ES-I3 (cell line): ENCODE measurements around the gene THADA.

ENCODE experiments used
- H3K36me3 ChIP-seq: 2 replicates; pipeline ENCODE4 v1.6.1; 2013; ENCODE audit warnings: mild to moderate bottlenecking, low read length, control low read depth, moderate library complexity; ENCODE audit not compliant: insufficient read depth
- H3K4me1 ChIP-seq: 2 replicates; pipeline ENCODE4 v1.6.1; 2013; ENCODE audit warnings: mild to moderate bottlenecking, control low read depth, low read length; ENCODE audit not compliant: insufficient read depth
- H3K9ac ChIP-seq: 2 replicates; pipeline ENCODE4 v1.6.1; 2013; ENCODE audit warnings: low read depth, mild to moderate bottlenecking, low read length, moderate library complexity
- H3K9me3 ChIP-seq: 2 replicates; pipeline ENCODE4 v1.6.1; 2013; ENCODE audit warnings: mild to moderate bottlenecking, low read length, moderate library complexity; ENCODE audit not compliant: control insufficient read depth, insufficient read depth

The THADA gene

GRCh38 chr2:43414033-43414432, 181.8 kb downstream of the THADA start:
- Histone ChIP-seq H3K9ac (no peak overlapping the region), H3K9me3 (no peaks in the 10 kb centered on the region), H3K36me3 (no peaks in the 10 kb centered on the region), H3K4me1 (no peaks in the 10 kb centered on the region; the same call in 1 of the 2 replicates)

DNA sequence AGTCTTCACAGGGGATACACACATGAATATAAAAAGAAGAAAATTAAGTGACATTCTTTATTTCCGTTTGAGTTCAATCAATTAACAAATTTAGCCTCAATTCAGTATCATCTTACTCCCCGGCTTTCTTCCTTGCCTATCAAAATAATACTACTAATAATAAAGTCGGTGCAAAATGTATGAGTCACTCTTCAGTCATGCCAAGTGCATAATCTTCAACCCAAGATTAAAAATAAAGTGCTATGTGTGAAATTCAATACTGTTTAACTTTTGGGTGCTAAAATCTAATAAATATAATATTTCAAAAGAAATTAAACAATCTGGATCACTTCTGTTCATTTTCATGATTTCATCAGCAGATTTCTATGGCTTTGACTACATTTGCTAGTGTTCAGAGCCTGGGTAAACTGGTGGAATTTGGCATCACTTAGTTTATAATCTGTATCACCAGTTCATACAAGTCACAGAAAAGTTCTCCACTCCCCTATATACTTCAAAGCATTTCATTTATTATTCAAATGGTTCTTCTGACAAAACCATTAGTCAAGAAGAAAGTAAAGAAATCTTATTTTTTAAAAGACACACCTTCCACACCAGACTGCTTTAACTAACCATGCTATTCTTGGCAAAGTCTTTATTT, 183.6 kb downstream of the THADA start:
- Histone ChIP-seq H3K9ac (no peak overlapping the region), H3K36me3 (no peaks in the 10 kb centered on the region), H3K4me1 (no peaks in the 10 kb centered on the region; the same call in 1 of the 2 replicates), H3K9me3 (no peaks in the 10 kb centered on the region)

GRCh38 chr2:43410055-43410604, 185.7 kb downstream of the THADA start:
- H3K36me3 ChIP-seq, result no peaks in the 10 kb centered on the region
- H3K9me3 ChIP-seq, result no peaks in the 10 kb centered on the region
- H3K4me1 ChIP-seq, result no peaks in the 10 kb centered on the region; the same call in 1 of the 2 replicates
- H3K9ac ChIP-seq, result no peak overlapping the region

DNA sequence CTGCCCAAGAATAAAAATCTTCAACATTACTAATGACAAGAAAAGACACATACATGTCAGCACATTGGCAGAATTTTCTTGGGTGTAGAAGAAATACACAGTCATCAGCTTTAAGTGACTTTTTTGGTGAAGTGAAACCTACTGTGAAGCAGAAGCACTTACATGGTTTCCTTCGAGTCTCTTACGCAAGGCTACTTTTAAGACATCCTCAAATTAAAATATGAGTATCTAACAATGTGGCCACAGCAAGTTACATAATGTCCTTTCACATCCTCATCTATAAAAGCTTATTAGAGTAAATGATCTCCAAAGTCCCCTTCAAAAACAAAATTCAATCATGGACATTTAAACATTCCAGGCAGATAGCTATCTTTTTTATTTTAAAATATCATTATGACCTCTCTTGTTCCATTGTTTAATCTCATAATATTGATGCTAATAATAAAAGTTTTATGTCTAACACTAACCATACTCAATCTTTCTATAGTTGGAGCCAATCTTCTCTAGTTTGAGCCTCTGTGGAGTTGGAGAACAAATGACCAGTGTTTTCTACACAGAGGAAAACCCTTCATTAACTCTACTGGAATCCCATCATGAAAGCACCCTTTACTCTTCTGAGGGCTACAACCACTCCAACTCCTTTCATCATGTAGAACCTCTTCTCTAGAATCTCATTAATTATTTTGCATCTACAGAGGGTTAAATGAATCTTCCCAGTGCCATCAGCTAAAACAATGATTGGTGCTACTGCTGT, 187.3 kb downstream of the THADA start:
- H3K9ac ChIP-seq, result no peak overlapping the region
- H3K9me3 ChIP-seq, result no peaks in the 10 kb centered on the region
- H3K4me1 ChIP-seq, result peaks cover under 1% of the 10 kb centered on the region
- H3K36me3 ChIP-seq, result no peaks in the 10 kb centered on the region

DNA sequence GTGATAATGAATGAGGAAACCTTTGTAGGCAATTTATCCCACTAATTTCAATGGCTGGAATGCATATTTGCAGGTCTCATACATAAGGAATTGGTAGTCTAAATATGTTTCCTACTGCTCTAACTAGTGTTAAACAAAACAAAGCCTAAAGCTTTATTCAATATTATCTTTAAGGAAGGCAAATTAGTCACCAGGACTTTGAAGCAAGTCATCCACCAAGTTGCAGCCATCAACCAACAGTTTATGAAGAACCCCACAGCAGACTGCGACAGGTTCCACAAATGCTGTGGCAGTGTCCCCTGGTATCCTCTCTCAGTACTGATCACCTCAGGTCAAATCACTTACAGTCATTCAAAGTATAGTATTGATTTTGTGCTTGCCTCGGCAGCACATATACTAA, 187.9 kb downstream of the THADA start:
- H3K4me1 ChIP-seq, result peaks cover 7% of the 10 kb centered on the region
- H3K9me3 ChIP-seq, result no peaks in the 10 kb centered on the region
- H3K9ac ChIP-seq, result no peak overlapping the region
- H3K36me3 ChIP-seq, result no peaks in the 10 kb centered on the region

GRCh38 chr2:43406651-43407279, 189.1 kb downstream of the THADA start:
- Histone ChIP-seq H3K9ac (no peak overlapping the region), H3K9me3 (no peaks in the 10 kb centered on the region), H3K4me1 (peaks cover 16% of the 10 kb centered on the region), H3K36me3 (no peaks in the 10 kb centered on the region)

DNA sequence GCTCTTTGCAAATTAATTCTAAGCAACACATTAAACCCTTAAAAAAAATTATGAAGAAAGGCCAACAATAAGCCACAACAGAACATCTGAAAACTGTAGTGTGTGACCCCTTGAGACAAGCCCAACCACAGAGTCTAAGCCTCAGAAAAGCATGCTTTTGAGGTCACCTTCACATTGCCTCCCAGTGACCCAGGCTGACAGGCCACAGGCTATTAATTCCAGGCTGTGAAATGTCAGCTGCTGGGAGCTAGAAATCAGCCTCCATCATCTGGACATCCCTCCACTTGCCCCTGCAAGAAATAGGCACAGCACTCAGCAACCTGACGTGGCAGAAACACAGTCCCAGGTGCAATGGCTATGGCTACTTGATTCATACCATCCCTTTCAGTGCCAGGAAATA, 190.0 kb downstream of the THADA start:
- Histone ChIP-seq H3K36me3 (no peaks in the 10 kb centered on the region), H3K9me3 (no peaks in the 10 kb centered on the region), H3K9ac (no peak overlapping the region), H3K4me1 (peaks cover 16% of the 10 kb centered on the region)

DNA sequence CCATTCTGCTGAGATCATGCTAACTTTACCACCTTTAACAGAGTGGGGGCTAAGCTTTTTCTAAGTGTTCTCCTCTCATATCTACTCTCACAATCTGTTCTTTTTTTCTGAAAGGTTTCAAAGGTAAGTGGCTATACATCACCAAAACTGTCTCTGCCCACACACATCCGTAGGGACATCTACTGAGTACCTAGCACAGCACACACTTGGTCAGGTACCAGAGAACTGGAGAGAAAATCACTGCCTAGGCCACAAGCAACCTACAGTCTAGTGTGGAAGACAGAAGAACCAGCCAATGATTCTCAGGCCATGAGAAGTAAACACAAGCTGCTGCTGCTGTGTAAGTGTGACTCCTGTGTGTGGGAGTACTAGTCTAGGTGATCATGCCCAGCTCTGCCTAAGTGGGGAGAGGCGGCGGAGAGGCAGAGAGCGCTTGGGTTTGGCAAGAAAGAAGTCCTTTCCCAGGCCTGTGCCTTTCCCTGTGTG, 193.3 kb downstream of the THADA start:
- Histone ChIP-seq H3K4me1 (peaks cover 16% of the 10 kb centered on the region), H3K36me3 (no peaks in the 10 kb centered on the region), H3K9me3 (no peaks in the 10 kb centered on the region), H3K9ac (no peak overlapping the region)

DNA sequence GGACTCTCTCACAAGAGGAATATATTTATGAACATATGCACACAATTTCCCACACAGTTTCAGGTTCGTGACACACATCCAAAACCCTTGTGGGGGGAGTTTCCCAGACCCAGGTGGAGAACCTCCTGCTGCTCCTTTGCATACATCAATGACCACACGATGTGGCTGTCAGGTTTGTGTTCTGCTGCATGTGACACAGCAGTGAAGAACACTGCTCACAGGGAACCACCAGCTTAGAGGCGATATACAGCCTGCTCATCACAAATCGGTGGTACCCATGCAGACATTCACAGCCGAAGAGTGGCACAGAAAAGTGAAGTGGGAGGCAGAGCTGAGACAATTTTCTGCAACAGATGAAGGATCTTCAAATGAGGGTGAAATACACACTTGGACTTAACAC, 193.8 kb downstream of the THADA start:
- Histone ChIP-seq H3K36me3 (no peaks in the 10 kb centered on the region), H3K4me1 (peaks cover 16% of the 10 kb centered on the region), H3K9ac (no peak overlapping the region), H3K9me3 (no peaks in the 10 kb centered on the region)

DNA sequence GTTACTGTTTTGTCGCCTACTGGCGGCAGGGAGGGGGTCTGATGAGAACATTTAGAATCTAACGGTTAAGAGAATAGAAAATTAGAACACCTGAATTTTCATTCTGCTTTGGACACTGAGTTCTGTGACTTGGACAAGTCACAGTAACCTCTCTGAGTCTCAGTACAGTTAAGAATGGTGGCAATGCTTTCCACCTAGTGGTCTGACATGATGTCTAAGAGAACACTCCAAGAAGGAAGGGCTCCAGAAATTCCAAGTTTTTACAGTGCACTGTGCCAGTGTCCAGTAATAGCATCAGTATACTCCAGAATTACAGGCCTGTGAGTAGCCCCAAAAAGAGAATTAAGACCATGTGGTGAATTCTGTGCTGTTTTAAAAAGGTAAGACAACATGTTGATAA, 195.3 kb downstream of the THADA start:
- Histone ChIP-seq H3K9ac (no peak overlapping the region; the same call in 1 of the 2 replicates), H3K9me3 (no peaks in the 10 kb centered on the region), H3K4me1 (peaks cover 16% of the 10 kb centered on the region), H3K36me3 (no peaks in the 10 kb centered on the region)

DNA sequence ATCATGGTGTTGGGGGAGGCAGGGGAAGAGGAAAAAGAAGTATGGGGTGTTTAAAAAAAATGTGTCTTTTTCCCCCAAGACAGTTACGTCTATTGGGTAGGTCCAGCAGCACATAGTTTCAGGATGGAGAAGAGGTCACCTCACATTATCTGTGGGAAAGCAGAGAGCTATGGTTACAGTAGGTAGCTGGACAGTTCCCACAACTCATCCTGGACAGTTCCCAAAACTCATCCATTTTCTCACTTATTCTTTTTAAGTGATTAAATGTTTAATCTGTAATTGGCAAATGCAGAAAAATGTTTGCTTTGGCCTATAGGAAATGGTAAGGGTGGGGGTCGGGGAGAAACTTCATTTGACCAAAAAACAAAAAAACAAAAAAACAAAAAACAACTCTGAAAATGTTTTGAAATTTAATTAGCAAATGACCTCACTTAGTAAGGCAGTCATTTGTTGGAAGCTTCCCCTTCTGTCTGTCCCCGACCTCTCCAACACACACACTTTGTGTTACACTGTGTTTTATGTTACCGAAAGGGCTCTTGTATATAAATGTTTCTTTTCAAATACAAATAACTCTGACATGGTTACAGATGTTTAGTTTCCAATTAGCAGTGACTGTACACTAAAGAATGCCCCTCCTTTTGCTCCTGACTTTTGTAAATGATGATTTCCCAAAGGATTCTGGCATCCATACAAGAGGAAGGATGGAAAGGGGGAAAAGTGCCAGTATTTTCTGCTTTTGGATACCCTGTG, 196.1 kb downstream of the THADA start:
- no peaks in the 10 kb centered on the region for H3K9me3 ChIP-seq
- no peak overlapping the region for H3K9ac ChIP-seq
- H3K36me3 ChIP-seq, result no peaks in the 10 kb centered on the region
- peaks cover 16% of the 10 kb centered on the region for H3K4me1 ChIP-seq

- Histone ChIP-seq H3K9me3 (no peaks in the 10 kb centered on the region), H3K36me3 (no peaks in the 10 kb centered on the region), H3K4me1 (peaks cover 16% of the 10 kb centered on the region), H3K9ac (no peak overlapping the region)
These were observed 196.7 kb downstream of the THADA start for GRCh38 chr2:43399098-43399497.

DNA sequence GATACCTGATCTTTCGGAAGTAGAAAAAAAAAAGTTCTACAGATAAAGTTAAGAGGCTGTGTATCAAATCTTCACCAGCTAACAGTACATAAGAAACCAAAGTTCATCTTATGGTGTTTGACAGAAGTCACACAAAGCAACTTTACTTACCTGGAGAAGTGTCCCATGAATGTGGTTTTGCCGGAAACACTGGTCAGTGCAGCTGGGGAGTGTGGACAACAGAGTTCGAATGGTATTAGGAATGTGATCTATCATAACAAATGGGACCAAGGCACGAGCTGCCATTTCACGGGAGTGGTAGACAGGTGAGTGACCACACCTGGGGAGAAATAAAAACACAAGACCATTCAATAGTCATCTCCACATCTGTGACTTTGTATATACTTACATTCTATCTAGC, 198.0 kb downstream of the THADA start:
- no peak overlapping the region for H3K9ac ChIP-seq
- peaks cover 8% of the 10 kb centered on the region; the same call in 1 of the 2 replicates for H3K4me1 ChIP-seq
- no peaks in the 10 kb centered on the region for H3K36me3 ChIP-seq
- no peaks in the 10 kb centered on the region for H3K9me3 ChIP-seq

DNA sequence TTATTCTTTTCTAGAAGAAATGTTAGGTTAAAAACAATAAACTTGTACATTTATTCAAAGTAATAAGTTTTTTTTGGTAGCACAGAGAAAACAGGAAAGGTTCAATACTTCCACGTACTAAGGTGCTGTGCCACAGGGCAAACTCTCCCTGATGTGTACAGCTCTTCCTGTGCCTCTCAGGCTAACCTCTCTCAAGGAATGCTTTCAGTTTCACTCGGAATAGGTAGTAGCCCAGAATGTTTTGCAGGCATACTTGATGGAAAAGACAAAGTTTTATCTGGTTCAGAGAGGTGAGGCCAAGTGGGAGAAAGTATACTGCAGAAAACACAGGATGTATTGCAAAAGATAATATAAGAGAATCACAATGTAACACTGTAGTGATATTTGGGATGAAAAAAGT, 198.4 kb downstream of the THADA start:
- Histone ChIP-seq H3K9me3 (no peaks in the 10 kb centered on the region), H3K36me3 (no peaks in the 10 kb centered on the region), H3K9ac (no peak overlapping the region), H3K4me1 (0 out of 2 replicates have a peak, but pooled peaks cover 5% of the 10 kb centered on the region)
